HG03521 (cell line): ENCODE results near the gene HABP4.
A peak's percentile ranks its signal among the peaks of the same experiment; 100 is the strongest.

Experiments used
- ATAC-seq: cut with Tn5 transposase; IDR thresholded peaks from one replicate; pipeline ENCODE4 v1.9.1; 2021; ENCODE audit warnings: mild to moderate bottlenecking, moderate library complexity; ENCODE audit not compliant: unreplicated experiment

HABP4 gene

GRCh38 chr9:96449845-96450612, at the start of gene HABP4:
Gene HABP4 (plus strand): TSS chr9:96450169. CDS start chr9:96450280, 111 bp downstream.
- ATAC-seq, result peak; percentile 98

- ATAC-seq, result no peak
These were observed 41.3 kb upstream of the HABP4 start for GRCh38 chr9:96408409-96409280.

DNA sequence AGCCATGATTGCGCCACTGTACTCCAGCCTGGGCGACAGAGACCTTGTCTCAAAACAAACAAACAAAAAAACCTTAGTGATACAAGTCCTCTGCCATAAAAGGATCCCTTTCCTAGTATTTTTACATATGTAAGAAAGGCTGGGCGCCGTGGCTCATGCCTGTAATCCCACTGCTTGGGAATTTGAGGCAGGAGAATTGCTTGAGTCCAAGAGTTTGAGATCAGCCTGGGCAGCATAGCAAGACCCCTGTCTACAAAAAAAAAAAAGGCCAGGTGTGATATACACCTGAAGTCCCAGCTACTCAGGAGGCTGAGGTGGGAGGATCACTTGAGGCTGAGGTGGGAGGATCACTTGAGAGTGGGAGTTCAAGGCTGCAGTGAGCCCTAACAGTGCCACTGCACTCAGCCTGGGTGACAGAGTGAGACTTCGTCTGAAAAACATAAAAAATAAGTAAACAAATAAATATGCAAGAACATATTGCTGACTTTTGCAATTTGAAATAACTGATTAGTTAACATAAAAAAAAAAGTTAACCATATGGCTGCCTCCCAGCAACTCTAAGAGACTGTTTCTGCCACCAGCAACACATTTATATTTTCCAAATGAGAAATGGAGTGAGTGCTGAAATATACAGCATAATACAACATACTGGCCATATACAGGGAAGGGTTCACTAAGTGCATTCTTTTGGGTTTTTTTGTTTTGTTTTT, 38.7 kb upstream of the HABP4 start:
- no peak for ATAC-seq

- ATAC-seq, result no peak
These were observed 37.6 kb upstream of the HABP4 start for GRCh38 chr9:96412174-96412913.

DNA sequence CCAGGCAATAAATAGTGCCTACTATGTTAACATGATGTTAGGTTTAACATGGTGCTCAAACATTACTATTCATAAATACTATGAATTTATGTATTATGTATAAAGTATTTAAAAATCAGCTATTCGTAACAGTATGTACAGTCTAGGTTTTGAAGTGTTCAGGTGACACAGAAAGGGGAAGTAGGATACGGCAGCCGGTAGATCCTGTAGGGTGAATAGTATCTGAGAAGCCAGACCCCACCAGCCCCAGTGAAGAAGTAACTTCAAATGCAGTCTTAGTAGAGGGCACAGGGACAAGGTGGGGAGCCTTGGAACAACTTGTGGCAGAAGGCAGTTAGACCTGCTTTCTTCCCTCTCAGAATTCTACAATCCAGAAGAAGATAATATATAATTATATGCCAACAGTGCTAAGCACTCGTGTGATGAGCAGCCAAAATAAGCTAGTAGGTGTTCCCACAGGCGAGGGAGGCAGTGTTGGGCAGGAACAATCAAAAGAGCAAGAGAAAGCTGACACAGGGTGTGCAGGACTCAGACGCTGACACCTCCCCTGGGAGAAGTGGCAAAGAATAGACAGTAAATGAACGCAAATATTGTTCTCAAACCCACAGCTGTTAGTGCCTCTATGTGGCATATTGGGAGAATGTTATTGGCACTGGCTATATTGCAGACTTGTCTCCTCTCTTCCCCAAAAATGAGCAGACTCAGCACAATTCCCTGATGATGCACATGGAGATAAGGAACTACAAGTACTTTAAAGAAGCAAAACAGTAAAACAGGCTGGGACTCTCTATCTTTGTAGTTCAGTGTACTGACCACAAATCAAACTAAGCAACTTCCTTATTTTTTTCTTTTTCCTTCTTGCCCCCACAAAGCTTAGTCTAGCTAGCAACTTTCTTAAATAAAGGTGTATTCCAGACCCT, 36.4 kb upstream of the HABP4 start:
- ATAC-seq, result no peak

- peak; percentile 23 for ATAC-seq
These were observed 32.9 kb upstream of the HABP4 start for GRCh38 chr9:96417051-96417586.

DNA sequence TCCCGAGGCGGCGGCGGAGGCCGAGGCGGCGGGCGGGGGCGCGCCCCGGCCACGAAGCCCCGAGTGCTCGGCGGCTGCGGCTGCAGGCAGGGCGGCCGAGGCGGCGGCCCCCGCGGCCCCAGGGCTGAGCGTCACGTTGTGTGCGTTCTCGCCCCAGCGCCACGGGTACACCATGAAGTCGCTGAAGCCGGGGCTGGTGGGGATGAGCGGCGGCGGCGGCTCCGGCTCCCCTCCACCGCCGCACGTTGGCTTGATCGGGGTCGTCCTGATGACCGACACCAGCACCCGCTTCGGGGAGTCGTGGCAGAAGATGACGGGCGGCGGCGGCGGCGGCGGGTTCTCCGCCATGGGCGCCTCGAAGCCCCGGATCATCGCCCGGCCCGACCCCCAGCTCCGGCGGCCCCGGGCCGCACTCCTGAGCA, 32.3 kb upstream of the HABP4 start:
- peak; percentile 1 for ATAC-seq

DNA sequence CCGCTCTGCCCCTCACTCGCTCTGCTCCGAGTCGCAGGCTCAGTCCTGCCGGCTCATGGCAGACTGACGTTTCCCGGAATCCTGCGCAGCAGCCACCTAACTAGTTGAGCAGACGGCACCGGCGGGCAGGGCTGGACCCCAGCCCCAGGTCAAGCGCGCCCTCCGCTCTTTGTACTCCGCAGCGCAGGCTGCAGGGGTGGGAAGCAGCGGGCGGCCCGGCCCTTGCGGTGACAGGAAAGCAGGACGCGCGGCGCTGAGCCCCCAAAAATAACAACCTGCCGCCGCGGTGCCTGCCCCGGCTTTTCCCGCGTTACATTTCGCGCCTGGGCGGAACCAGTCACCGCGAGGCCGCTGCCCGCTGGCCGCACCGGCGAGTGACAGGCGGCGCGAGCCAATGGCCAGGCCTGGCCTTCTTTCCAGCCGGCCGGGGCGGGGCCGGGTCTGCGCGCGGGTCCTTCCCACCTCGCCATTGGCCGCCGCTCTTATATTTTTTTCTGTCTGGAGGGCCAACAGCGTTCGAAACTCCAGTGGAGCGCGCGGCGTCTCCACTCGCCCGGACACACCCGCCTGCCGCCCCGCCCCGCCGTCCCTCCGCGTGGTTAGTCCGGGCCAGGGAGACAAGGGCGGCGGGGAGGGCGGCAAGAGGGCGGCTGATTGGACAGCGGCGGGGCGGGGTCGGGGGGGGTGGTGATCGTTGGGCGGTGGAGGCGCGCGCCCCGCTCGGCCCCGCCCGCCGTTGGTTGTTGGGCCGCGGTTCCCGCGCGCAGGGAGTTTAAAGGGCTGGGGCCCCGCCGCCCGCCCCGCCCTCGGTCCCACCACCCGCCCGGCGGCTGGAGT, 31.7 kb upstream of the HABP4 start, which contains the start of gene ZNF367:
Gene ZNF367, minus strand, starts transcription at position 288 of the 837 bp plus-strand sequence. CDS start 338 bp downstream, outside the sequence.
- peak; percentile 62 for ATAC-seq

DNA sequence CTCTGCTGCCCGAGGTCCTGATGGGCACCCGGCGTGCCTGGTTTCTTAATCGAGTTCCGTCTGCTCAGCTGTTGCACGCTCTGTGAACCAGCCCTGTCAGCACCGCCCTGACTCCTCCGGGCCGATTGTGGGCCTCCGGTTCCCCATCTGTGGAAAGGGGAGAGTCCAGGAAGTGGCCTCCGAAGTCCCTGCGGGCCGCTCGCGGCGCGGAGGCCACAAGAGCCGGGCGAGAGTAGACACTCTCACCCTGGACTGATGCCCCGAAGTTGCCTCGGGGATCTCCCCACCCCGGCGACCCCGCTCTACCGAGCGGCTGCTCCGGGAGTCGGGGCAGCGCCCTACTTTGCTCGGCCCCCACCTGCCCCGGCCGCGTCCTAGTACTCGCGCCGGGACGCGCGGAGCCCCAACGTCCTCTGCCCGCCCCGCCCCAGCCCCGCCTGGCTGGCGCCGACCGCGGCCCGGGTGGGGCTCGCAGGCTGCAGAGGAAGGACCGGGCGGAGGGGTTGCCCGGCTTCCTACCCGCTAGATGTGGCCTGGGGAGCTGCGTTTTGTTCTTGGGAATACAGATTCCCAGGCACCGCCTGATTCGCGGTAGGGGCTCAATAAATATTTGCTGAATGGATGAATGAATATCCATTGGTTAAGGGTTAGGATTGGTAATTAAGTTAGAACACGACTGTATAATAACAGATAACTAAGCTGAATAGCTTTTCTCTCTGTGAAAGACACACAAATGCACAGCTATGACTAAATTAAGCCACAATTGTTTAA, 30.9 kb upstream of the HABP4 start:
- ATAC-seq, result peak; percentile 28

DNA sequence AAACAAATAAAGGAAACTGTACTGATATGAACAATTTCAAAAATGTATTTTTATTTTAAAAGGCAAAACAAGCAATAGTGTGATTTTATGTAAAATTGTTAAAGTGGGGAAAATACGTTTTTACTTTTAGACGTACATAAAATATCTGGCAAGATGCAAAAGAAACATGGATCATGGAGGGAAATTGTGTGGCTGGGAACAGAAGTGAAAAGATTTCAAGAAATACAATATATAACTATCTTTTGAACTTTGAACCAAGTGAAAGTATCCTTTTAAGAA, 30.3 kb upstream of the HABP4 start:
- no peak for ATAC-seq

DNA sequence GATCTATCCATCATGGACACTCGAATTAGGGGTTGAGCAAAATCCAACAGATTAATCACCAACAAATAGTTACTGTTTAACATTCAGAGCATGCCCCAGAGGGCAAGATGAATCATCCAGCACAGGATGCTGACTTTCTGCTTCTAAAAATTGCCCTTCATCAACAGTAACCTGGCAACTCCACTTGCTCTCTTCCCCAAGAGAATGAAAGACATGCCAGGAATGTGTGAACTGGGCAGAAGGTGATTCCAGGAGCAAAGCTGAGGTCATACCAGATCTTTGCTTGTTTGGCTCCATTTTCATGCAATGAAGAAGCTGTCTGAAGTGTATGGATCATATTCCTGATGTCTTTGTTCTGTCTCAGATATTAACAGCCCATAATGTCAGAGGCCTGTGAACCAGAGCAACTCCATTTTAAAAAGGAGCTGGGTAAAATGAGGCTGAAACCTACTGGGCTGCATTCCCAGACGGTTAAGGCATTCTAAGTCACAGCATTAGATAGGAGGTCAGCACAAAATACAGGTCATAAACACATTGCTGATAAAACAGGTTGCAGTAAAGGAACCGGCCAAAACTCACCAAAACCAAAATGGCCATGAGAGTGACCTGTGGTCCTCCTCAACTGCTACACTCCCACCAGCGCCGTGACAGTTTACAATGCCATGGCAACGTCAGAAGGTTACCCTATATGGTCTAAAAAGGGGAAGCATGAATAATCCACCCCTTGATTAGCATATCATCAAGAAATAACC, 29.3 kb upstream of the HABP4 start:
- no peak for ATAC-seq

- no peak for ATAC-seq
These were observed 26.5 kb upstream of the HABP4 start for GRCh38 chr9:96423322-96423984.

GRCh38 chr9:96423985-96424336, 26.0 kb upstream of the HABP4 start:
- ATAC-seq, result no peak

DNA sequence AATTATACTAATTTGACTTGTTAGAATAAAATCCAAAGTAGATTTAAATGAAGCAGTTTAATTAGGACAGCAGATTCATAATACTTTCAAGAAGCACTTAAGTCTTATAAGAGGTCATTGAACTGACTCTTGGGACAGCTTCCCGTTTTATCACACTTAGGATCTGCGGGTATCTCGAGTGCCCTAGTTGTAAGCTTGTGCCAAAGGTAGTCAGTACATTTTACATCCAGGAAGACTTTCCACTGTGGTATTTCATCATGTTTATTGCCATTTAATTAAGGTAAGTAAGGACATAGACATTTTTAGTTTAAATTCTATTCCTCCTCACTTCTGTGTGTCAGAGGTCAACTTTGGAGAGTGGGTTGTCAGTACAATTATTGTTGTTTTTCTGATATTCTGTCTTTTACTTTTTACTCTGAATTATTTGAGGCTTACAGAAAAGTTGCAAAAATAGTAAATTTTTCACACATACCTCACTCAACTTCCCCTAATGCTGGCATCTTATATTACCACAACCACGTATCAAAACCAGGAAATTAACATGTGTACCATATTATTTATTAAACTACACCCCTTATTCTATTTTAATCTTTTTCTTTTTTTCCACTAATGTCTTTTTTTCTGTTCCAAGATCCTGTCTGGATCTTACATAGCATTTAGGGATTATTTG, 24.3 kb upstream of the HABP4 start:
- no peak for ATAC-seq

DNA sequence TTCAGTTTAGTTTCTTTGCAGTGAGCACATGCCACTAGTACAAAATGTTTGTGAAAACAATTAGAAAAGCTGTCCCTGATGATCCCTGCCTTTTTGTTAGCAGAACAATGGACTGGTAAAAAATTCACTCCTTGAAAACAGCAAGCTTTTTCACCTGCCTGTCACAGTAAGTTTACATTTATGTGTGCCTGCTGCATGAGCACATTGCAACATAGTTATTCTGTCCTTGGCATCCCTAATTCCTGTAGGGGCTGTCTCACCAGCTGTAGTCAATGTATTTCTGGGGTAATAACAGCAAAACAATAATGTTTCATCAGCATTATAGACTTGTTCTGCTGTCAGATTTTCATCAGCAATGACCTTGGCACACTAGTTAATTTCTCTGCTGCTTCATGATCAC, 20.2 kb upstream of the HABP4 start:
- no peak for ATAC-seq

GRCh38 chr9:96430377-96430776, 19.6 kb upstream of the HABP4 start:
- ATAC-seq, result no peak
